ENCODE data around the gene FN3KRP.
"Not testable (repeated sequence)": the region's sequence is repeated elsewhere in the genome, so short reads cannot be mapped to it uniquely, and the experiment has no call there.

Gene FN3KRP

GRCh38 chr17:82745524-82745923, 29.0 kb downstream of the FN3KRP start:
- DNase-seq: no peak

DNA sequence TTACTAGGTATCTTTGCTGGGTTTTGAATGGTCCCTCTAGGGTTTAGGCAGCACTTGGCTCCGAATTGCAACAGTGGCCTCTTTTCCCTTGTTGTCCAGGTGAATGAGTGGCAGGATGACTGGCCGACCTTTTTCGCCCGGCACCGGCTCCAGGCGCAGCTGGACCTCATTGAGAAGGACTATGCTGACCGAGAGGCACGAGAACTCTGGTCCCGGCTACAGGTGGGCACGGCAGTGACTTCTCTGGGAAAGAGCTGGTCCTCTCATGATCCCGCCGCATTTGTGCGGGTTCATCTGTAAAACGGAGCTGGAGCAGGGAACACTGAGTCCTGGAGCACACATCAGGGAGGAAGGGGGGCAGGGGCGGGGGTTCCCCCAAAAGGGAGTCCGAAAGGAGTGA, 32.2 kb downstream of the FN3KRP start:
- DNase-seq: no peak

- DNase-seq: no peak
Observed at GRCh38 chr17:82750241-82750908, 33.9 kb downstream of the FN3KRP start.

- DNase-seq: no peak
Observed at GRCh38 chr17:82751171-82751570, 34.7 kb downstream of the FN3KRP start.

- DNase-seq: peak; percentile 84
Observed at GRCh38 chr17:82751571-82752370, 35.3 kb downstream of the FN3KRP start, which contains the start of gene TBCD. Gene TBCD, plus strand, starts transcription at chr17:82752065. Its CDS starts 129 bp downstream, at chr17:82752194.

DNA sequence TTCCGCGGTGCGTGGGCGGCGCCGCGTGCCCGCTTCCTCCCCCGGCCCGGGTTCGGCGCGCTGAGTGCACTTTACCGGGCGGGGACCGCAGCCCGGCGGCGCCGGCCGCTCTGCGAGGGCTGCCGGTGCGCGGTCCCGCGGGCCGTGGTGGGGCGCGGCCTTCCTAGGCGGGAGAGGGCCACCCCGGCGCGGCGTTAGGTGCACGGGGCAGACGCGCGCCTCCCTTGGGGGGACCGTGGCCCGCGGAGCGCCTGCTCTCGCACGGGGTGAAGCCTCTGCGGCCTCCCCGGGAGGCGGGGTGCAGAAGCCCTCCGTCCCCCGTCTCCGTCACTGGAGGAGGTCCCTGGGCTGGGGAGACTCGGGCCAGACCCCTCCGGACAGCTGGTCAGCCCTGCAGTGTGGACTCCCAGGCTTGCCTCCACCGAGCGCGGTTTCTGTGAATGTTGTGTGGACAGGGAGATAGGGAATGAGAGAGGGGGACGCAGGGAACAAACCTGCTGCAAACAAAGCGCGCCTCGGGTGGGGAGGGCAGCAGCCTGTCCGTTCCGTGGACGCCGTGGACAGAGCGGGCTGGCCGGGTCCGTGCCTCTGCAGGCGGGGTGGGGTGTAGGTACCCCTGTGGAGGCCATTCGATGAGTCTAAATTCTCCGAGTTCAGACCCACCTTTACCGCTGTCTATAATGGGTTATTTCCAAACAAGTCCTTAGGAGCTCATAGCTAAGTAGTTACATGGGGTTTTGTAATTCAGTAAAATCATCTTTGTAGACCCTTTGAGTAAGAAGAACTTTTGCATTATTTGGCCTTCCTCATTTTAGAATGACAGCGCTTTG, 36.1 kb downstream of the FN3KRP start:
- DNase-seq: peak; percentile 25

DNA sequence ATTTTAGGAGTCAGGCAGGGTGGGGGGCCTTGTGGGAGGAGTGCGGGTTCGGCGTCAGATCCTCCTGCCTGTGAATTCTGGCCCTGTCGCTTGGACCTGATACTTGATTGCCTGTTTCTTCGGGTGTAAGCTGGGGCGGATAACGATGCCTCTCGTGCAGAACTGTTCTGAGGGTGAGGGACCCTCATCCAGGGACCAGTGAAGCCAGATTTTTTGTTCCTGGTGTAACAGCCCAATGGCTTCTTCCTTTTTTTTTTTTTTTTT, 36.6 kb downstream of the FN3KRP start:
- no peak for DNase-seq

DNA sequence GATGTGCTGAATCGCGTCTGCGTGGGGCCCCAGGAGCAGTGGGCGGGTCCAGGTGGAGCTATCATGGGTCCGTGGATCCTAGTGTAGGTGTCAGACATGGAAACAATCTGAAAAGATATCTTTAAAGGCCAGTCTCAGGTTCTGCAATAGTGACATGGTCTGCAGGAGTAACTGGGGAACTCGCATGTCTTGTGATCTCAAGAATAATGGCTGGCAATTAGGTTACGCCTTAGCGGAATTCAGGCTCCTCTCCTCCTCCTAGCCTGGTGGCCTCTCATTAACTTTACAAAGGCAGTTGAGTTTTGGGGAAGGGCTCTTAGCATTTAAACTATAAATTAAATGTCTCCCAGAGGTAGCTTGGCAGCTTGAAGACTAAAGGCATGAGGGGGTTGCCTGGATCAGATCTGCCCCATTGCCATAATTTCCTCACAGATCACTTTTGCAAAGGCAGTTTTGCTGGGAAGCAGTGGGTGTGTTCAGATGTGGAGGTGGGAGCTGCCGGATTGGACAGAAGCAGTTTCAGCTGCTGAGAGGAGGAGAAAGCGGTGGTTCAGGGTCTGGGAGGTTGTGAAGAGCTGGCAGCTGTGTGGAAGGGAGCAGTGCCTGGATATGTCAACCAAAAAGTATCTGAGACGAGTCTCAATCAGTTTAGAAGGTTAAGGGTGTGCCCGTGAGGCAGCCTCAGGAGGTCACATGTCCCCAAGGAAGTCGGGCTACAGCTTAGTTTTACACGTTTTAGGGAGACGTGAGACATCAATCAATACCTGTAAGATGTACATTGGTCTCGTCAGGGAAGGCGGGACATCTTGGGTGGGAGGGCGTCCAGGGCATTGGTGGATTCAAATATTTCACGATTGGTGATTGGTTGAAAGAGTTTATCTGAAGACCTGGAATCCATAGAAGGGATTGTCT, 38.0 kb downstream of the FN3KRP start:
- DNase-seq: no peak

GRCh38 chr17:82756166-82756565, 39.7 kb downstream of the FN3KRP start:
- DNase-seq: no peak

DNA sequence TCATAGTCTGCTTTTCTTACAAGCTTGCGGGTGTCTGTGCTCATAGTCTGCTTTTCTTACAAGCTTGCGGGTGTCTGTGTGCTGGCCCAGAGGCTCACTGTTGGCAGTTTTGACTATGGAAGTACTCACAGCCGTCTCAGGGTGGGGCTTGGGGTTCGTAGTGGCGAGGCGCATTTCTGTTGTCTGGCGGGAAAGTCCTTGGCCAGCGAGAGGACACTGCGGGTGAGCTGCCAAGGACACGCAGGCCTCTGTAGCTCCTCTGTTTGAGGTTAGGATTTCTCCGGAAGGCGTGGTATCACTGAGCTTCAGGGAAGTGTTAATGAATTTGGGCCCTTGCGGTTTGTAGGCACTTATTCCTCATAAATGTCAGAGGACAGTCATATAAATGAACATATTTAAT, 48.9 kb downstream of the FN3KRP start:
- DNase-seq: no peak

DNA sequence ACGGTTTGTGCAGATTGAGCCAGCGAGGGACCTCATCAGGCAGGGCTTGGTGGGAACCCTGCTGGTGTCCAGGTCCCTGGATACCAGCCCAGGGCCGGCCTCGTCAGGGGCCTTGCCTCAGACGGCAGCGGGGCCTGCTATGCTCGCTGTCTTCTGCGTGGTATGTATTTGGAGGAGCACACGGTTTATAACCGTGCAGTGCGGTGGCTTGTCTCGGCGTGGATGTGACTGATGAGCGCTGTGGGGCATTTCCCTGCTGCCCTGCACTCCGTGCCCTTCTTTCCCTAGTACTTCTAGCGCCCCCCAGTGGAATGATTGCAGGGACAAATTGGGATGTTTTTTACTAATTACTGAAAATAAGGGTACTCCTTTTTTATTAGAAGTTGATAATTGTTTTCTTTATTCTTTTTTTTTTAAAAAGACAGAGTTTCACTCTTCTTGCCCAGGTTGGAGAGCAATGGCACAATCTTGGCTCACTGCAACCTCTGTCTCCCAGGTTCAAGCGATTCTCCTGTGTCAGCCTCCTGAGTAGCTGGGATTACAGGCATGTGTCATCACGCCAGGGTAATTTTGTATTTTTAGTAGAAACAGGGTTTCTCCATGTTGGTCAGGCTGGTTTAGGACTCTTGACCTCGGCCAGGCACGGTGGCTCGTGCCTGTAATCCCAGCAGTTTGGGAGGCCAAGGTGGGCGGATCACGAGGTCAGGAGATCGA, 50.7 kb downstream of the FN3KRP start:
- DNase-seq: peak; percentile 27

DNA sequence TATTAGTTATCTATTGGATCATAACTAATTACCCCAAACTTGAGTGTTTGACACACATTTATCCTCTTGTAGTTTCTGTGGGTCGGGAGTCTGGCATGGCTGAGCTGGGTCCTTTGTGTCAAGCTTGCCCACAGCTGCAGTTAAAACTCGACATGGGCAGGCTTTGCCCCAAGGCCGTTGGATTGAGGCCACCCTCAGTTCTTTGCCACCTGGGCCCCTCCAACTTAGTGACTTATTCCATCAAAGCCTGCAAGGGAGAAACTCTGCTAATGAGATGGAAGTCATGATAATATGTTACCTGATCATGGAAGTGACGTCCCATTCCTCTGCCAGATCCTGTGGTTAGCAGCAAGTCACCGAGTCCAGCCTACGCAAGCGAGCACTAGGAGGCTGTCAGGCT, 52.5 kb downstream of the FN3KRP start:
- no peak for DNase-seq

GRCh38 chr17:82772026-82772425, 55.5 kb downstream of the FN3KRP start:
- no peak for DNase-seq

DNA sequence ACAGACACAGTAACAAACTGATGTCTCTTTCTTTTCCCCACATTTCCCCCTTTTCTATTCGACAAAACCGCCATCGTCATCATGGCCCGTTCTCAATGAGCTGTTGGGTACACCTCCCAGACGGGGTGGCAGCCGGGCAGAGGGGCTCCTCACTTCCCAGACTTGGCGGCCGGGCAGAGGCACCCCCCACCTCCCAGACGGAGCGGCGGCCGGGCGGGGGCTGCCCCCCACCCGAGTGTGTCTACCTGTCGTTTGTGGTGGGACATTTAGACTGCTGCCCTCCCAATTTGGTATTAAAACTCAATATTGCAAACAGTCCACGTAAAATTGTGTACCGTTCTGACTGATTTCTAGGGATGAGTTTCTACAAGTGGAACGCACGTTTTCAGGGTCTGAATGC, 58.0 kb downstream of the FN3KRP start:
- not testable (repeated sequence) for DNase-seq

- peak; percentile 30 for DNase-seq
Observed at GRCh38 chr17:82775001-82775823, 58.7 kb downstream of the FN3KRP start.

- no peak for DNase-seq
Observed at GRCh38 chr17:82776454-82776853, 59.9 kb downstream of the FN3KRP start.

Measured in effector CD4-positive, alpha-beta T cell (primary cell).